Measurements from ENCODE around the gene PLPPR1.

Gene PLPPR1

GRCh38 chr9:101229606-101230005, 201.1 kb downstream of the PLPPR1 start:
- no peaks in the 10 kb centered on the region for H4K20me1 ChIP-seq (ENCODE audit: insufficient read depth, low read length, poor library complexity, severe bottlenecking)
- no peak overlapping the region for H3K4me3 ChIP-seq (ENCODE audit: low read length, poor library complexity, severe bottlenecking)
- no peak overlapping the region for H3K9ac ChIP-seq (ENCODE audit: low read depth, low read length, poor library complexity, severe bottlenecking)
- H3K27me3 ChIP-seq (ENCODE audit: insufficient read depth, low read length, poor library complexity, severe bottlenecking): no peaks in the 10 kb centered on the region
- H3K9me3 ChIP-seq (ENCODE audit: insufficient read depth, low read depth, low read length): no peaks in the 10 kb centered on the region
- no peak overlapping the region for H3K4me2 ChIP-seq (ENCODE audit: low read depth, low read length, poor library complexity, severe bottlenecking)
- H3K79me2 ChIP-seq (ENCODE audit: insufficient read depth, low read length): no peaks in the 10 kb centered on the region
- H2AFZ ChIP-seq (ENCODE audit: low read length): no peak overlapping the region
- TF ChIP-seq EZH2phosphoT487 (IDR thresholded peaks at IDR 0.05; ENCODE audit: borderline replicate concordance): no peak
- TF ChIP-seq, protein P1, sequence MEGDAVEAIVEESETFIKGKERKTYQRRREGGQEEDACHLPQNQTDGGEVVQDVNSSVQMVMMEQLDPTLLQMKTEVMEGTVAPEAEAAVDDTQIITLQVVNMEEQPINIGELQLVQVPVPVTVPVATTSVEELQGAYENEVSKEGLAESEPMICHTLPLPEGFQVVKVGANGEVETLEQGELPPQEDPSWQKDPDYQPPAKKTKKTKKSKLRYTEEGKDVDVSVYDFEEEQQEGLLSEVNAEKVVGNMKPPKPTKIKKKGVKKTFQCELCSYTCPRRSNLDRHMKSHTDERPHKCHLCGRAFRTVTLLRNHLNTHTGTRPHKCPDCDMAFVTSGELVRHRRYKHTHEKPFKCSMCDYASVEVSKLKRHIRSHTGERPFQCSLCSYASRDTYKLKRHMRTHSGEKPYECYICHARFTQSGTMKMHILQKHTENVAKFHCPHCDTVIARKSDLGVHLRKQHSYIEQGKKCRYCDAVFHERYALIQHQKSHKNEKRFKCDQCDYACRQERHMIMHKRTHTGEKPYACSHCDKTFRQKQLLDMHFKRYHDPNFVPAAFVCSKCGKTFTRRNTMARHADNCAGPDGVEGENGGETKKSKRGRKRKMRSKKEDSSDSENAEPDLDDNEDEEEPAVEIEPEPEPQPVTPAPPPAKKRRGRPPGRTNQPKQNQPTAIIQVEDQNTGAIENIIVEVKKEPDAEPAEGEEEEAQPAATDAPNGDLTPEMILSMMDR (conservative IDR thresholded peaks at IDR 0.05; ENCODE audit: low read length): no peak
- H3K9me2 ChIP-seq (replicated peaks; ENCODE audit: low read depth, low read length): no peaks in the 10 kb centered on the region
- no peaks in the 10 kb centered on the region for H3K36me3 ChIP-seq (ENCODE audit: insufficient read depth, low read length)
- H3F3A ChIP-seq (ENCODE audit: low read depth): no peaks in the 10 kb centered on the region
- no peaks in the 10 kb centered on the region for H3K4me1 ChIP-seq (ENCODE audit: insufficient read depth, low read length, poor library complexity, severe bottlenecking)

DNA sequence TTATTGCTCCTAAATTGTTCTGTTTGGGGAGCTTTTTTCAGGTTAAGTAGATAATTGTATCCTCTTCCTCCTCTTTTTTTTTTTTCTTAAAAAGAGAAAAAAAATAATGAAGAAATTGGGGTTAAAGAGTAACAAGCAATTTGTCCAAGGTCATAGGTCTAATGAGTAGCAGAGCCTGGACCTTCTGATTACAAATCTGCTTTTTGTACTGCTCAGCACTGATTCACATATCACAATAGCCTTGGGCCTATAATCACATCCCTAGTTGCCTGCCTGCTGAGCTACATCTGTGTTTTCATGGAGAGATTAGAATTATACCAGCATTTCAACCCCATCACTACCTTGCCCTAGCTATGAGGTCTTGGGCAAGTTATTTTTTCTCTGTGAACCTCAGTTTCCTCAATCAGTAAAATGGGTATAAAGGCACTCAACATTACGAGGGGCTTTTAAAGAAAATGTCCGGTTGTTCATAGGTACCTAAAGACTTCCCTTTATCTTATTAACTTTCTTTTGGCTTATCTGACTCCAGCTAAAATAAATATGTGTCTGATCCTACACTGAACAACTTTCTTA, 204.0 kb downstream of the PLPPR1 start:
- no peak overlapping the region for H3K9ac ChIP-seq (ENCODE audit: low read depth, low read length, poor library complexity, severe bottlenecking)
- no peak overlapping the region for H3K4me2 ChIP-seq (ENCODE audit: low read depth, low read length, poor library complexity, severe bottlenecking)
- H2AFZ ChIP-seq (ENCODE audit: low read length): no peak overlapping the region
- H4K20me1 ChIP-seq (ENCODE audit: insufficient read depth, low read length, poor library complexity, severe bottlenecking): no peaks in the 10 kb centered on the region
- H3K36me3 ChIP-seq (ENCODE audit: insufficient read depth, low read length): no peaks in the 10 kb centered on the region
- H3K4me3 ChIP-seq (ENCODE audit: low read length, poor library complexity, severe bottlenecking): no peak overlapping the region
- H3F3A ChIP-seq (ENCODE audit: low read depth): no peaks in the 10 kb centered on the region
- H3K4me1 ChIP-seq (ENCODE audit: insufficient read depth, low read length, poor library complexity, severe bottlenecking): no peaks in the 10 kb centered on the region
- H3K27me3 ChIP-seq (ENCODE audit: insufficient read depth, low read length, poor library complexity, severe bottlenecking): no peaks in the 10 kb centered on the region
- no peaks in the 10 kb centered on the region for H3K9me3 ChIP-seq (ENCODE audit: insufficient read depth, low read depth, low read length)
- H3K79me2 ChIP-seq (ENCODE audit: insufficient read depth, low read length): no peaks in the 10 kb centered on the region
- no peaks in the 10 kb centered on the region for H3K9me2 ChIP-seq (replicated peaks; ENCODE audit: low read depth, low read length)
- no peak for TF ChIP-seq EZH2phosphoT487 (IDR thresholded peaks at IDR 0.05; ENCODE audit: borderline replicate concordance)
- TF ChIP-seq, protein P1 (conservative IDR thresholded peaks at IDR 0.05; ENCODE audit: low read length): no peak

- TF ChIP-seq EZH2phosphoT487 (IDR thresholded peaks at IDR 0.05; ENCODE audit: borderline replicate concordance): no peak
- TF ChIP-seq, protein P1 (conservative IDR thresholded peaks at IDR 0.05; ENCODE audit: low read length): peak; percentile 68
- no peaks in the 10 kb centered on the region for H3K4me1 ChIP-seq (ENCODE audit: insufficient read depth, low read length, poor library complexity, severe bottlenecking)
- H3K4me2 ChIP-seq (ENCODE audit: low read depth, low read length, poor library complexity, severe bottlenecking): no peak overlapping the region
Observed at GRCh38 chr9:101235105-101235866, 206.8 kb downstream of the PLPPR1 start.

More at GRCh38 chr9:101235105-101235866, 206.8 kb downstream of the PLPPR1 start:
- H3K9me3 ChIP-seq (ENCODE audit: insufficient read depth, low read depth, low read length): no peaks in the 10 kb centered on the region
- no peak overlapping the region for H3K9ac ChIP-seq (ENCODE audit: low read depth, low read length, poor library complexity, severe bottlenecking)
- no peaks in the 10 kb centered on the region for H3K79me2 ChIP-seq (ENCODE audit: insufficient read depth, low read length)
- H3K9me2 ChIP-seq (replicated peaks; ENCODE audit: low read depth, low read length): no peaks in the 10 kb centered on the region
- H3F3A ChIP-seq (ENCODE audit: low read depth): no peaks in the 10 kb centered on the region
- no peaks in the 10 kb centered on the region for H3K36me3 ChIP-seq (ENCODE audit: insufficient read depth, low read length)
- no peaks in the 10 kb centered on the region for H4K20me1 ChIP-seq (ENCODE audit: insufficient read depth, low read length, poor library complexity, severe bottlenecking)
- H3K27me3 ChIP-seq (ENCODE audit: insufficient read depth, low read length, poor library complexity, severe bottlenecking): no peaks in the 10 kb centered on the region
- no peak overlapping the region; the same call in 1 of the 2 replicates for H2AFZ ChIP-seq (ENCODE audit: low read length)
- no peak overlapping the region for H3K4me3 ChIP-seq (ENCODE audit: low read length, poor library complexity, severe bottlenecking)

Data from Loucy (cell line).